SK-N-SH treated with all-trans-retinoic acid at 6 μM for 48 hours (cell line): ENCODE results near the gene TSPAN15.

Experiments
- ATAC-seq: fragments of 200-7000 bp; cut with Tn5 transposase; 3 replicates; pipeline ENCODE4 v1.9.1; 2020; ENCODE audit warnings: mild to moderate bottlenecking, moderate library complexity
- ARNTL ChIP-seq: fragments of 450-650 bp; formaldehyde crosslinking; IDR thresholded peaks from 2 replicates; pipeline ENCODE4 v1.5.0; 2020; ENCODE audit warnings: low read depth, mild to moderate bottlenecking, moderate library complexity, borderline replicate concordance
- BACH2 ChIP-seq: fragments of 250-450 bp; sonication (Bioruptor Pico); IDR thresholded peaks from 2 replicates; pipeline ENCODE4 v1.9.0; 2021; ENCODE audit warnings: mild to moderate bottlenecking, borderline replicate concordance
- CSDC2 ChIP-seq: fragments of 250-450 bp; sonication (Bioruptor Pico); IDR thresholded peaks from 2 replicates; pipeline ENCODE4 v1.5.0; 2020; ENCODE audit warnings: mild to moderate bottlenecking, moderate library complexity
- CSRNP3 ChIP-seq: fragments of 250-450 bp; sonication (Bioruptor Pico); IDR thresholded peaks from 2 replicates; pipeline ENCODE4 v1.5.1; 2021; ENCODE audit warnings: mild to moderate bottlenecking, moderate library complexity
- ESRRG ChIP-seq: fragments of 250-450 bp; sonication (Bioruptor Pico); IDR thresholded peaks from 2 replicates; pipeline ENCODE4 v1.6.1; 2021; ENCODE audit warnings: mild to moderate bottlenecking
- GLIS3 ChIP-seq: fragments of 250-450 bp; sonication (Bioruptor Pico); IDR thresholded peaks from 2 replicates; pipeline ENCODE4 v1.5.0; 2020; ENCODE audit warnings: mild to moderate bottlenecking, moderate library complexity
- ISL1 ChIP-seq: fragments of 250-450 bp; sonication (Bioruptor Pico); IDR thresholded peaks from 2 replicates; pipeline ENCODE4 v2.1.2; 2022; ENCODE audit warnings: mild to moderate bottlenecking, moderate library complexity
- PPARA ChIP-seq: fragments of 250-450 bp; sonication (Bioruptor Pico); IDR thresholded peaks from 2 replicates; pipeline ENCODE4 v1.5.0; 2020; ENCODE audit warnings: mild to moderate bottlenecking, borderline replicate concordance
- RARB ChIP-seq: fragments of 250-450 bp; sonication (Bioruptor Pico); IDR thresholded peaks from 2 replicates; pipeline ENCODE4 v1.8.0; 2021; ENCODE audit warnings: mild to moderate bottlenecking, moderate library complexity
- SNAI2 ChIP-seq: fragments of 250-450 bp; sonication (Bioruptor Pico); IDR thresholded peaks from 2 replicates; pipeline ENCODE4 v1.5.0; 2020; ENCODE audit warnings: mild to moderate bottlenecking, moderate library complexity
- TCF4 ChIP-seq: fragments of 250-450 bp; sonication (Bioruptor Pico); IDR thresholded peaks from 2 replicates; pipeline ENCODE4 v1.8.0; 2021; ENCODE audit warnings: mild to moderate bottlenecking, moderate library complexity, borderline replicate concordance
- ZFP3 ChIP-seq: fragments of 250-450 bp; sonication (Bioruptor Pico); IDR thresholded peaks from 2 replicates; pipeline ENCODE4 v1.5.0; 2020; ENCODE audit warnings: mild to moderate bottlenecking, moderate library complexity
- ZFP30 ChIP-seq: fragments of 450-650 bp; formaldehyde crosslinking; IDR thresholded peaks from 2 replicates; pipeline ENCODE4 v1.5.0; 2022; ENCODE audit warnings: mild to moderate bottlenecking, moderate library complexity
- ZNF565 ChIP-seq: fragments of 450-650 bp; formaldehyde crosslinking; conservative IDR thresholded peaks from 2 replicates; pipeline ENCODE4 v1.5.0; 2020; ENCODE audit warnings: low read depth, mild to moderate bottlenecking, moderate library complexity
- ZNF70 ChIP-seq: fragments of 450-650 bp; formaldehyde crosslinking; IDR thresholded peaks from 2 replicates; pipeline ENCODE4 v1.5.0; 2020; ENCODE audit warnings: mild to moderate bottlenecking, moderate library complexity
- ZNF8 ChIP-seq: fragments of 450-650 bp; formaldehyde crosslinking; IDR thresholded peaks from 2 replicates; pipeline ENCODE4 v1.5.0; 2020; ENCODE audit warnings: mild to moderate bottlenecking, moderate library complexity
- TF ChIP-seq, protein P1 (sequence below): fragments of 250-450 bp; sonication (Bioruptor Pico); IDR thresholded peaks from 2 replicates; pipeline ENCODE4 v1.8.0; 2020; ENCODE audit warnings: mild to moderate bottlenecking, moderate library complexity, borderline replicate concordance
- TF ChIP-seq, protein P2 (sequence below): fragments of 250-450 bp; sonication (Bioruptor Pico); IDR thresholded peaks from 2 replicates; pipeline ENCODE4 v1.8.0; 2021; ENCODE audit warnings: low read depth, mild to moderate bottlenecking, moderate library complexity, borderline replicate concordance

The TSPAN15 gene

GRCh38 chr10:69503001-69503895, 52.0 kb downstream of the TSPAN15 start:
- ATAC-seq = no peak
- no peak for TF ChIP-seq CSDC2
- no peak for TF ChIP-seq CSRNP3 (CRISPR knock-in tag)
- TF ChIP-seq ARNTL (CRISPR knock-in tag) = no peak
- no peak for TF ChIP-seq GLIS3 (CRISPR knock-in tag)
- no peak for TF ChIP-seq ZFP3 (CRISPR knock-in tag)
- no peak for TF ChIP-seq ZNF565 (CRISPR knock-in tag)
- no peak for TF ChIP-seq PPARA
- no peak for TF ChIP-seq ZNF8
- no peak for TF ChIP-seq TCF4

DNA sequence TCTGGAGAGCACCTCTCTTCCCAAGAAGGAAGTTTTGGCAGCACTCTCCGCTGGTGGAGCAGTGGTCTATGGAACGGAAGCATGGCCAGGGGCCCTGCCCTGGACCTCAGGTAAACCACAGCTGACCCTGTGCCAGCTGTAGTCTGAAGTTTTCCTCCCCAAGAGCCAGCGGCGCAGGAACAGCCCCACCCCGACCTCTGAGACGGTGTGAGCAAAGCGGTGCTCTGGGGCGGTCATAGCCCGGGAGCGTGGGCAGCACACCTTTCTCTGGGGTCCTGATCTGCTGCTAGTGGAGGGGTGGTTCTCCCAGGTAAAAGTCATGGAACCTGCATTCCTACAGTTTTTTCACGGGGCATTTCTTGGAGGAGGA, 52.6 kb downstream of the TSPAN15 start:
- TF ChIP-seq ZFP30 (CRISPR knock-in tag) (no peak), ESRRG (CRISPR knock-in tag) (no peak), SNAI2 (no peak), ARNTL (CRISPR knock-in tag) (no peak), PPARA (no peak), ISL1 (CRISPR knock-in tag) (no peak)
- TF ChIP-seq, protein P1, sequence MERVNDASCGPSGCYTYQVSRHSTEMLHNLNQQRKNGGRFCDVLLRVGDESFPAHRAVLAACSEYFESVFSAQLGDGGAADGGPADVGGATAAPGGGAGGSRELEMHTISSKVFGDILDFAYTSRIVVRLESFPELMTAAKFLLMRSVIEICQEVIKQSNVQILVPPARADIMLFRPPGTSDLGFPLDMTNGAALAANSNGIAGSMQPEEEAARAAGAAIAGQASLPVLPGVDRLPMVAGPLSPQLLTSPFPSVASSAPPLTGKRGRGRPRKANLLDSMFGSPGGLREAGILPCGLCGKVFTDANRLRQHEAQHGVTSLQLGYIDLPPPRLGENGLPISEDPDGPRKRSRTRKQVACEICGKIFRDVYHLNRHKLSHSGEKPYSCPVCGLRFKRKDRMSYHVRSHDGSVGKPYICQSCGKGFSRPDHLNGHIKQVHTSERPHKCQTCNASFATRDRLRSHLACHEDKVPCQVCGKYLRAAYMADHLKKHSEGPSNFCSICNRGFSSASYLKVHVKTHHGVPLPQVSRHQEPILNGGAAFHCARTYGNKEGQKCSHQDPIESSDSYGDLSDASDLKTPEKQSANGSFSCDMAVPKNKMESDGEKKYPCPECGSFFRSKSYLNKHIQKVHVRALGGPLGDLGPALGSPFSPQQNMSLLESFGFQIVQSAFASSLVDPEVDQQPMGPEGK (CRISPR knock-in tag) = no peak
- TF ChIP-seq, protein P2, sequence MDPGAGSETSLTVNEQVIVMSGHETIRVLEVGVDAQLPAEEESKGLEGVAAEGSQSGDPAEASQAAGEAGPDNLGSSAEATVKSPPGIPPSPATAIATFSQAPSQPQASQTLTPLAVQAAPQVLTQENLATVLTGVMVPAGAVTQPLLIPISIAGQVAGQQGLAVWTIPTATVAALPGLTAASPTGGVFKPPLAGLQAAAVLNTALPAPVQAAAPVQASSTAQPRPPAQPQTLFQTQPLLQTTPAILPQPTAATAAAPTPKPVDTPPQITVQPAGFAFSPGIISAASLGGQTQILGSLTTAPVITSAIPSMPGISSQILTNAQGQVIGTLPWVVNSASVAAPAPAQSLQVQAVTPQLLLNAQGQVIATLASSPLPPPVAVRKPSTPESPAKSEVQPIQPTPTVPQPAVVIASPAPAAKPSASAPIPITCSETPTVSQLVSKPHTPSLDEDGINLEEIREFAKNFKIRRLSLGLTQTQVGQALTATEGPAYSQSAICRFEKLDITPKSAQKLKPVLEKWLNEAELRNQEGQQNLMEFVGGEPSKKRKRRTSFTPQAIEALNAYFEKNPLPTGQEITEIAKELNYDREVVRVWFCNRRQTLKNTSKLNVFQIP (CRISPR knock-in tag) = no peak
- TF ChIP-seq, all 23 proteins: peak for 0
- ATAC-seq = no peak

DNA sequence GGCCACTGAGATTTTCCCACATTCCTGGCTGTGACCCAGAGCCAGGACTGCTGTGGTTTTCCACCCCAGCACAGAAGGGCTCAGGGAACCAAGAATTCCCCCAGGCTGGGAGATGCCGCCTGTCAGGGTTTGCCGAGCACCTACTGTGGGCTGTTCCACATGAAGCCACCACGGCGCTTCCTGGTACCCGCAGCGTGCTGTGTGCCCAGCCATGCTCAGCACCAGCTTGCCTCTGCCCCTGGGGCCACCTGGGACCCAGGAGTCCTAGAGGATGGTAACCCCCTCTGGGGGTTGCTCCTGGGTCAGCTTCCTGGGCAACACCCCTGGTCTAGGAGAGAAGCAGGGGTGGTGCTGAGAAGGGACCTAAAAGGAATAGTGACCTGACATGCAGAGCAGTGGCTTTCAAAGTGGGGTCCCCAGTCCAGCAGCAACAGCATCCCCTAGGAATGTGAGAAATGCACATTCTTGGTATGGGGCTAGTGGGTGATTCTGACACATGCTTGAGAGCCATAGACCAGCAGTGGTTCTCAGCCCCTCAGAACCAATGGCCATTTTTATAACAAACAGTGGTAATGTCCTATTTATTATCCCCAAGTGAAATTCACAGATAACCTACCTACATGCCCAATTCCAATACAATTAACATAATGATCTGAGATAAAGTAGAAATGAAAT, 53.4 kb downstream of the TSPAN15 start:
- ATAC-seq = no peak
- TF ChIP-seq ZNF70 (CRISPR knock-in tag) (no peak), ZNF565 (CRISPR knock-in tag) (no peak), ESRRG (CRISPR knock-in tag) (no peak), TCF4 (no peak), PPARA (no peak), ARNTL (CRISPR knock-in tag) (no peak), BACH2 (CRISPR knock-in tag) (no peak), RARB (CRISPR knock-in tag) (no peak)
- TF ChIP-seq, protein P1 (CRISPR knock-in tag) = no peak
- TF ChIP-seq, protein P2 (CRISPR knock-in tag) = no peak
